ENCODE measurements around the gene ZNFX1.
"Not testable (repeated sequence)": the region's sequence is repeated elsewhere in the genome, so short reads cannot be mapped to it uniquely, and the experiment has no call there.

- TF ChIP-seq, protein P1, sequence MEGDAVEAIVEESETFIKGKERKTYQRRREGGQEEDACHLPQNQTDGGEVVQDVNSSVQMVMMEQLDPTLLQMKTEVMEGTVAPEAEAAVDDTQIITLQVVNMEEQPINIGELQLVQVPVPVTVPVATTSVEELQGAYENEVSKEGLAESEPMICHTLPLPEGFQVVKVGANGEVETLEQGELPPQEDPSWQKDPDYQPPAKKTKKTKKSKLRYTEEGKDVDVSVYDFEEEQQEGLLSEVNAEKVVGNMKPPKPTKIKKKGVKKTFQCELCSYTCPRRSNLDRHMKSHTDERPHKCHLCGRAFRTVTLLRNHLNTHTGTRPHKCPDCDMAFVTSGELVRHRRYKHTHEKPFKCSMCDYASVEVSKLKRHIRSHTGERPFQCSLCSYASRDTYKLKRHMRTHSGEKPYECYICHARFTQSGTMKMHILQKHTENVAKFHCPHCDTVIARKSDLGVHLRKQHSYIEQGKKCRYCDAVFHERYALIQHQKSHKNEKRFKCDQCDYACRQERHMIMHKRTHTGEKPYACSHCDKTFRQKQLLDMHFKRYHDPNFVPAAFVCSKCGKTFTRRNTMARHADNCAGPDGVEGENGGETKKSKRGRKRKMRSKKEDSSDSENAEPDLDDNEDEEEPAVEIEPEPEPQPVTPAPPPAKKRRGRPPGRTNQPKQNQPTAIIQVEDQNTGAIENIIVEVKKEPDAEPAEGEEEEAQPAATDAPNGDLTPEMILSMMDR (IDR thresholded peaks at IDR 0.05) = not testable (repeated sequence)
- not testable (repeated sequence) for TF ChIP-seq POLR2A (IDR thresholded peaks at IDR 0.05)
Observed at GRCh38 chr20:49294002-49294654, 16.3 kb upstream of the ZNFX1 start.
